ENCODE data around the gene HOXD8. TPM values are rescaled to one million over a fixed set of nuclear protein-coding genes. Genes with fewer than 3 reads are reported as not detected.

Gene HOXD8
- total RNA-seq, 1 experiment from 2014 or later, result 0.39 TPM

- Histone ChIP-seq H3F3A (ENCODE audit: insufficient read depth, low read depth) (no peaks in the 10 kb centered on the region), H3K36me3 (ENCODE audit: low read depth) (no peaks in the 10 kb centered on the region), H3K79me2 (ENCODE audit: low read depth) (no peaks in the 10 kb centered on the region), H3K27me3 (ENCODE audit: insufficient read depth, low read depth) (peaks cover 49% of the 10 kb centered on the region), H3K9me2 (ENCODE audit: insufficient read depth) (no peaks in the 10 kb centered on the region), H3K4me1 (replicated peaks; ENCODE audit: insufficient read depth) (no peaks in the 10 kb centered on the region), H4K20me1 (ENCODE audit: insufficient read depth) (no peaks in the 10 kb centered on the region), H3K9me3 (ENCODE audit: insufficient read depth, low read depth) (no peaks in the 10 kb centered on the region), H3K4me2 (no peak overlapping the region), H3K4me3 (no peak overlapping the region), H3K27ac (no peak overlapping the region), H2AFZ (no peak overlapping the region)
- TF ChIP-seq EZH2 (IDR thresholded peaks at IDR 0.05; ENCODE audit: low read depth) (no peak), CTCF (conservative IDR thresholded peaks at IDR 0.05) (no peak)
- intact Hi-C loops (cut with micrococcal nuclease; ENCODE audit: unreplicated experiment), result no loop called here
- no peak for DNase-seq
- BruUV-seq (replicated peaks), result no TSS peak
- ChIA-PET CTCF (no interaction called here), POLR2A (ENCODE audit: unreplicated experiment) (no interaction called here)
Measured at GRCh38 chr2:176169711-176170110, 40.2 kb downstream of the HOXD8 start.

- no peak overlapping the region for H2AFZ ChIP-seq
- no peaks in the 10 kb centered on the region for H3K9me3 ChIP-seq (ENCODE audit: insufficient read depth, low read depth)
- POLR2A ChIA-PET (ENCODE audit: unreplicated experiment), result no interaction called here
- no peak overlapping the region for H3K27ac ChIP-seq
- no peaks in the 10 kb centered on the region for H3K9me2 ChIP-seq (ENCODE audit: insufficient read depth)
- no peak for TF ChIP-seq EZH2 (IDR thresholded peaks at IDR 0.05; ENCODE audit: low read depth)
- no peak for TF ChIP-seq CTCF (conservative IDR thresholded peaks at IDR 0.05)
- no peaks in the 10 kb centered on the region for H3K36me3 ChIP-seq (ENCODE audit: low read depth)
- intact Hi-C loops (cut with micrococcal nuclease; ENCODE audit: unreplicated experiment), result no loop called here
- no peaks in the 10 kb centered on the region for H3F3A ChIP-seq (ENCODE audit: insufficient read depth, low read depth)
- DNase-seq, result no peak
- no peaks in the 10 kb centered on the region for H3K79me2 ChIP-seq (ENCODE audit: low read depth)
- H3K4me3 ChIP-seq, result no peak overlapping the region
- no TSS peak for BruUV-seq (replicated peaks)
- H4K20me1 ChIP-seq (ENCODE audit: insufficient read depth), result no peaks in the 10 kb centered on the region
- no peak overlapping the region for H3K4me2 ChIP-seq
- CTCF ChIA-PET, result no interaction called here
- peaks cover 50% of the 10 kb centered on the region for H3K27me3 ChIP-seq (ENCODE audit: insufficient read depth, low read depth)
- H3K4me1 ChIP-seq (replicated peaks; ENCODE audit: insufficient read depth), result no peaks in the 10 kb centered on the region
Measured at GRCh38 chr2:176170602-176171305, 41.2 kb downstream of the HOXD8 start.

GRCh38 chr2:176171351-176172006 lies 42.0 kb downstream of the HOXD8 start:
- intact Hi-C loops (cut with micrococcal nuclease; ENCODE audit: unreplicated experiment), result no loop called here
- no TSS peak for BruUV-seq (replicated peaks)
- Histone ChIP-seq H3K9me3 (ENCODE audit: insufficient read depth, low read depth) (no peaks in the 10 kb centered on the region), H3K9me2 (ENCODE audit: insufficient read depth) (no peaks in the 10 kb centered on the region), H3K4me3 (no peak overlapping the region), H4K20me1 (ENCODE audit: insufficient read depth) (no peaks in the 10 kb centered on the region), H3K4me1 (replicated peaks; ENCODE audit: insufficient read depth) (no peaks in the 10 kb centered on the region), H3K36me3 (ENCODE audit: low read depth) (no peaks in the 10 kb centered on the region), H3K27me3 (ENCODE audit: insufficient read depth, low read depth) (peaks cover 46% of the 10 kb centered on the region), H3K4me2 (no peak overlapping the region), H3K79me2 (ENCODE audit: low read depth) (no peaks in the 10 kb centered on the region), H3K27ac (no peak overlapping the region), H3F3A (ENCODE audit: insufficient read depth, low read depth) (no peaks in the 10 kb centered on the region), H2AFZ (no peak overlapping the region)
- TF ChIP-seq EZH2 (IDR thresholded peaks at IDR 0.05; ENCODE audit: low read depth), result no peak
- no peak for TF ChIP-seq CTCF (conservative IDR thresholded peaks at IDR 0.05)
- no peak for DNase-seq
- POLR2A ChIA-PET (ENCODE audit: unreplicated experiment), result no interaction called here
- CTCF ChIA-PET, result no interaction called here
